ENCODE data around the gene DCLRE1B.

Gene DCLRE1B

GRCh38 chr1:113918243-113918642 lies 13.1 kb downstream of the DCLRE1B start:
- 0 out of 2 replicates have a peak, but pooled peaks cover 3% of the 10 kb centered on the region for H3K36me3 ChIP-seq (ENCODE audit: low read length)
- no peak overlapping the region for H3K27ac ChIP-seq (ENCODE audit: low read depth, low read length)
- no peak for TF ChIP-seq CTCF (IDR thresholded peaks at IDR 0.05; ENCODE audit: insufficient read depth, low read length, poor library complexity, severe bottlenecking)
- TF ChIP-seq EZH2phosphoT487 (conservative IDR thresholded peaks at IDR 0.05; ENCODE audit: low read length), result no peak

GRCh38 chr1:113922957-113923356 lies 17.8 kb downstream of the DCLRE1B start:
- Histone ChIP-seq H3K9me3 (ENCODE audit: insufficient read depth, low read length) (no peaks in the 10 kb centered on the region), H3K9me2 (replicated peaks; ENCODE audit: insufficient read depth, low read length) (no peaks in the 10 kb centered on the region), H3K27me3 (ENCODE audit: low read length) (no peaks in the 10 kb centered on the region), H3K27ac (ENCODE audit: low read depth, low read length) (no peak overlapping the region), H2AFZ (ENCODE audit: low read depth, low read length, severe bottlenecking) (no peak overlapping the region), H4K20me1 (ENCODE audit: low read depth, low read length) (no peaks in the 10 kb centered on the region), H3K4me3 (ENCODE audit: insufficient read depth, low read length, poor library complexity, severe bottlenecking) (no peak overlapping the region), H3K36me3 (ENCODE audit: low read length) (no peaks in the 10 kb centered on the region), H3K9ac (ENCODE audit: low read length) (no peak overlapping the region), H3K79me2 (ENCODE audit: insufficient read depth, low read length) (no peaks in the 10 kb centered on the region), H3F3A (ENCODE audit: insufficient read depth) (peaks cover 4% of the 10 kb centered on the region; the same call in 1 of the 2 replicates), H3K4me2 (ENCODE audit: low read depth, low read length, poor library complexity, severe bottlenecking) (no peak overlapping the region)
- TF ChIP-seq CTCF (IDR thresholded peaks at IDR 0.05; ENCODE audit: insufficient read depth, low read length, poor library complexity, severe bottlenecking) (no peak), EZH2phosphoT487 (conservative IDR thresholded peaks at IDR 0.05; ENCODE audit: low read length) (no peak)

More at GRCh38 chr1:113918243-113918642, 13.1 kb downstream of the DCLRE1B start:
- Histone ChIP-seq H3K9me2 (replicated peaks; ENCODE audit: insufficient read depth, low read length) (no peaks in the 10 kb centered on the region), H3F3A (ENCODE audit: insufficient read depth) (no peaks in the 10 kb centered on the region), H3K4me3 (ENCODE audit: insufficient read depth, low read length, poor library complexity, severe bottlenecking) (no peak overlapping the region), H4K20me1 (ENCODE audit: low read depth, low read length) (no peaks in the 10 kb centered on the region), H3K9me3 (ENCODE audit: insufficient read depth, low read length) (no peaks in the 10 kb centered on the region), H3K79me2 (ENCODE audit: insufficient read depth, low read length) (no peaks in the 10 kb centered on the region), H3K4me2 (ENCODE audit: low read depth, low read length, poor library complexity, severe bottlenecking) (no peak overlapping the region), H3K27me3 (ENCODE audit: low read length) (no peaks in the 10 kb centered on the region), H2AFZ (ENCODE audit: low read depth, low read length, severe bottlenecking) (no peak overlapping the region), H3K9ac (ENCODE audit: low read length) (no peak overlapping the region)

GRCh38 chr1:113924473-113924872 lies 19.3 kb downstream of the DCLRE1B start:
- Histone ChIP-seq H3F3A (ENCODE audit: insufficient read depth) (peaks cover 7% of the 10 kb centered on the region; the same call in 1 of the 2 replicates), H3K27me3 (ENCODE audit: low read length) (no peaks in the 10 kb centered on the region), H2AFZ (ENCODE audit: low read depth, low read length, severe bottlenecking) (no peak overlapping the region), H3K9me3 (ENCODE audit: insufficient read depth, low read length) (no peaks in the 10 kb centered on the region), H3K9me2 (replicated peaks; ENCODE audit: insufficient read depth, low read length) (no peaks in the 10 kb centered on the region), H3K36me3 (ENCODE audit: low read length) (no peaks in the 10 kb centered on the region), H3K4me2 (ENCODE audit: low read depth, low read length, poor library complexity, severe bottlenecking) (no peak overlapping the region), H3K9ac (ENCODE audit: low read length) (no peak overlapping the region), H3K27ac (ENCODE audit: low read depth, low read length) (no peak overlapping the region), H4K20me1 (ENCODE audit: low read depth, low read length) (no peaks in the 10 kb centered on the region), H3K79me2 (ENCODE audit: insufficient read depth, low read length) (no peaks in the 10 kb centered on the region), H3K4me3 (ENCODE audit: insufficient read depth, low read length, poor library complexity, severe bottlenecking) (no peak overlapping the region)
- no peak for TF ChIP-seq CTCF (IDR thresholded peaks at IDR 0.05; ENCODE audit: insufficient read depth, low read length, poor library complexity, severe bottlenecking)
